Measurements from ENCODE around the gene STEAP1B.
"Not testable (repeated sequence)": the region's sequence is repeated elsewhere in the genome, so short reads cannot be mapped to it uniquely, and the experiment has no call there.

STEAP1B gene

GRCh38 chr7:22452142-22452959 lies 47.6 kb downstream of the STEAP1B start:
- DNase-seq: no peak

DNA sequence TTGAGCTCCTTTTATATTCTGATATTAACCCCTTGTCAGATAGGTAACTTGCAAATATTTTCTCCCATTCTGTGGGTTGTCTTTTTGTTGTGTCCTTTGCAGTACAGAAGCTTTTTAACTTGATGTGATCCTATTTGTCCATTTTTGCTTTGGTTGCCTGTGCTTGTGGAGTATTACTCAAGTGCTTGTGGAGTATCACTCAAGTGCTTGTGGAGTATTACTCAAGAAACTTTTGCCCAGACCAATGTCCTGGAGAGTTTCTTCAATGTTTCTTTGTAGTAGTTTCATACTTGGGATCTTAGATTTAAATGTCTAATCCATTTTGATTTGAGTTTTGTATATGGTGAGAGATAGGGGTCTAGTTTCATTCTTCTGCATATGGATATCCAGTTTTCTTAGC lies 50.0 kb downstream of the STEAP1B start:
- not testable (repeated sequence) for DNase-seq

DNA sequence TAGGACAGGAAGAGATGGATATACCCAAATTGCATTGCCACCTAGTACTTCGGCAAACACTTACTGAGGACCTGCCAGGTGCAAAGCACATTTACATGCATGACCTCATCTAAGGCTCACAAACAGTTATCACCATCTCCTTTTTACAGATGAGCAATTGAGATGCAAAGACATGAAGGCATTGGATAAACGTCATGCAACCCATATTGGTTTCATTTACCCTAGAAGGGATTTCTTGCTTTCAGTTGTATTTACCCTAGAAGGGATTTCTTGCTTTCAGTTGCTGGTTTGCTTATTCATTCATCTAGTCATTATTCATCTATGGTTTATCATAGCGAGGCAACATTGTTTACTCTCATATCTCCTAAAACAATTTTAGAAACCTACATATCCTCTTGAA lies 52.2 kb downstream of the STEAP1B start:
- DNase-seq: no peak

DNA sequence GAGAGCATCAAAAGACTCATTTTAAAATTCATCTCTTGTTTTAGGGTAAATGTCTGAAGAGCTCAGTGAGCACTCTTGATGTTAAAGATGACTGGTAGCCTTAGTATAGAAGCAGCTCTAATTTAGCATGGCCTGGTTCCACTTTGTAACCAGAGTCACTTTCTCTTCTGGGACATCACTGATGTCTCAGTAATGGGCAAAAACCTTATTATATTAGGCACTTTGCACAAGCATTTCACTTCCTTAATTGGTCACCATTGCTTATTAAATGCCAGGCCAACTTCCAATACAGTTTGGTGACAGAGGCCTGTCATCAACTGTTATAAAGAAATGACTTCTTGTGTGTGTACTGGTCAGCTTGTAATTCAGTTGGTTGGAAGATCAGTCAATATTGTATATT lies 53.0 kb downstream of the STEAP1B start:
- DNase-seq: no peak

DNA sequence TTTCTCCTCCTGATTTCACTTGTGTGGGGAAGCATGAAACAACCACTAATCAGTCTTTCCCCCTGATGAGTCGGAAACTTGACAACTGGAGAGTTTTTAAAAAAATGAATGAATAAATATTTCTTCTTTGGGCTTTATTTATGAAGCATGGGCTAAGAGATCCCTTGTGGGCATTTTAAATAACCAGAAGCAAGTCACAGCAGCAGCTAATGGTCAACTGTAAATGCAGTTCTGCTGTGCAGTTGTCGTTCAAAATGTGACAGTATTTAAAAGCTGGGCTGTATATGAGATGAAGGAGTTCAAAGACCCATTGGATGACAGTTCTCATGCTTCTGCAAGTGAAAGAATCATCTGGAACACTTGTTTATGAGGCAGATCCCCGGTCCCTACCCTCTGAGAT lies 54.1 kb downstream of the STEAP1B start:
- no peak for DNase-seq

GRCh38 chr7:22445140-22445743 lies 54.7 kb downstream of the STEAP1B start:
- DNase-seq: no peak

DNA sequence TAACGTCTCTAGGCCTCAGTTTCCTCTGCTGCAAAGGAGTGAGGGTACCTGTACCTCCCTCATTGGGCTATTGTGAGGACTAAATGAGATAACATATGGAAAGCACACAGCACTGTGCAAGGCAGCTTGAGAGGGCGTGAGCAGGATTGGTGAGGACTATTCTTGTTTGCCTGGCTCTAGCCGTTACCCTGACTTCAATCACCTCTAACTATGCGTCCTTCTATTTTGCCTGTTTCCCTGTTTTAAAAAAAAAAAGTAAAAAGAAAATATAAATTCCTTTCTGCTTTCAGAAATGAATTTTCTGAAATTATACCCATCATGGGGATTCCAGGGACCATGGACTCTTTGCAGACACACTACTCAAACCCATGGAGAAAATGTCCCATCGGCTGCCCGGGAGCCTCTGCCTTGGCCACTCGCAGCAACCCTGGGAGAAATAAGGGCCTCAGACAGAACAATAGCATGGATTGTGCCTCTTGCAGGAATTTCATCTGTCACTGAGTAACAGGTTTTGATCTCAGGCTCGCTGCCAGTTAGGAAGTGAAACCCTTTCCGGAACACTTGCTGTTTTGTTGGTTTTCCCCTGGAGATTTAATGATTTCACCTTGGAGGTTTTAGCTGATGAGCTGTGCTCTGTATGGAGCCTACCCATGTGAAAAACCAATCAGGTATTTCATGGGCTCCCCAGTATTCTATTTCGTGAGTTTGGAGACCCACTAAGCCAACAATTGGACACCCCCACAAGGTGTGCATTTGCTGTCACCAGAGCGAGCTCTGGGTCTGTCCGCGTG lies 55.6 kb downstream of the STEAP1B start:
- DNase-seq: no peak

DNA sequence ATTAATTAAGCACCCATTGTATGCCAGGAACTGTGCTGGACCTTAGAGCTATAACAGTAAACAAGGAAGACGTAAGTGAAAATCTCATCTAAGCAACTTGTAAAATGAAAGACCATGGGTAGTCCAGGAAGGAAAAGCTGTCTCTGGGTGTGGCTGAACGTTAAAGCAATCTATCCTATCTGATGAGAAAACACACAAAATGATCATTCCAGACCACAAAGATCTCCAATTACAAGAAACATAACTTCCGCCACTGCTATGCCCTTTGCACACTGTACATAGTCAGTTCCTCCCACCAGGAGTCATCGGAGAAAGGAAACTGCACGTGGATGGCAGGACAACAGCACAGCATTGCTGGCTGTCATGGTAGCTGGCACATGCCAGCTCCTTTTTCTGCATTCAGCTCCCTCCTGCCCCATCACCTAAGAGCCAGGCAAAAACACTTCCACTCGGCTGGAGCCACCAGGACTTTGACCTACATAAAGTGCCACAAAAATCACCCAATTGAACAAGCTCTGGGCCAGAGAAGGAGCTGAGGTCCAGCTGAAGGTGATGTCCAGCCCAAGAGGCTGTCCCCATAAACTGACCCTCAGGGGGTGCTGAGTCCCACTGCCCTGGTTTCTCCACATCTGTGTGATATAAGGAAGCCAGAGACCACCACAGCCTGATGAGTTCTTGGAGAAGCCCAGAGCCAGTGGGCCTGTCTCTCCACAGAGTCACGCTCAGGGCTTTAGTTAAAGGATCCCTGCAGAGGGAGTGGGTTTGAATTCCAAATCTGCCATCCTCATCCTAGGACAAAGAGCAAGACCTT lies 56.4 kb downstream of the STEAP1B start:
- DNase-seq: no peak

DNA sequence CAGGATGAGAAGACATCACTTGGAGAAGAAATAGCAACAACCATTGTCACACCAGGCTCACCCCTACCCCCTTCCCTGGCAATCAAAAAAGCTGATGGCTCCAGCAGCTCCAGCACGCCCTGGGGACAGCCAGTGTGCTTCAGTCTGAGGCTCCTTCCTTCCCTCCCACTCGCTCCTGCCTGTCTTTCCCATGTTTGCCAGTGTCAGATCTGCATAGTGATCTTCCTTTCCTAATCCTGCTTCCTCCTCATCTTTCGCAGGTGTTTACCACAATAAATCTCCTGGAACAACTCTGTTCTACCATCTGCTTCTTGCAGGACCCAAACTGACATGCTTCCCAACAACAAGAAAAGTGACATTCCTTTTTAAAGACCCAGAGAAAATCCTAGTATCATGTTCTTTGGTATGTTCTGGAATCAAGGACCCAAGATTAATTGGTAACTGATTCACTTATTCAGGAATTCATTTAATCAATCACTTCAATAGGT lies 57.1 kb downstream of the STEAP1B start:
- DNase-seq: no peak

GRCh38 chr7:22442187-22442881 lies 57.7 kb downstream of the STEAP1B start:
- DNase-seq: peak; percentile 15

- no peak for DNase-seq
These were observed 58.8 kb downstream of the STEAP1B start for GRCh38 chr7:22441157-22441556.

DNA sequence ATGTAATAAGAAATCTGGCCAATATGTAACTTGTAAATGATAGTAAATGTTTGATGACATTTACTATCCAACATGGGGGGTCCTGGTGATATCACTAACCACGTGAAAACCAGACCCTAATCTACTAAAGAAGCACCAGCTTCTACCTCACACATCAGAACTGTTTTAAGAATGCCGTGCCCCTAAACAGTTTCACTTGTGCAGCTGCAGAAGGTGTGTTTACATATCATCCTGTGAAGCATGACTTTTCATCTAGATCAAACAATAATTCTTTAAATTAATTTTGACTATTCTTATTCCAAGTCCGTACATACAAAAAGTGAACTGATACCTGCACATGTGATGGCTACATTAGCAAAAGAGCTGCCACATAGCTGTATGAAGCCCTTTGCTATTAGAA lies 61.0 kb downstream of the STEAP1B start:
- no peak for DNase-seq

DNA sequence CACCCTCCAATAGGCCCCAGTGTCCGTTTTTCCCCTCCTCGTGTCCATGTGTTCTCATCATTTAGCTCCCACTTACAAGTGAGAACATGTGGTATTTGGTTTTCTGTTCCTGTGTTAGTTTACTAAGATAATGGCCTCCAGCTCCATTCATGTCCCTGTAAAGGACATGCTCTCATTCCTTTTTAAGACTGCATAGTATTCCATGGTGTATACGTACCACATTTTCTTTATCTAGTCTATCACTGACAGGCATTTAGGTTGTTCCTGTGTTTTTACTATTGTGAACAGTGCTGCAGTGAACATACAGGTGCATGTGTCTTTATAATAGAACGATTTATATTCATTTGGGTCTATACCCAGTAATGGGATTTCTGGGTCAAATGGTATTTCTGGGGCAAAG lies 63.4 kb downstream of the STEAP1B start:
- DNase-seq: not testable (repeated sequence)

GRCh38 chr7:22435720-22436119 lies 64.3 kb downstream of the STEAP1B start:
- no peak for DNase-seq

DNA sequence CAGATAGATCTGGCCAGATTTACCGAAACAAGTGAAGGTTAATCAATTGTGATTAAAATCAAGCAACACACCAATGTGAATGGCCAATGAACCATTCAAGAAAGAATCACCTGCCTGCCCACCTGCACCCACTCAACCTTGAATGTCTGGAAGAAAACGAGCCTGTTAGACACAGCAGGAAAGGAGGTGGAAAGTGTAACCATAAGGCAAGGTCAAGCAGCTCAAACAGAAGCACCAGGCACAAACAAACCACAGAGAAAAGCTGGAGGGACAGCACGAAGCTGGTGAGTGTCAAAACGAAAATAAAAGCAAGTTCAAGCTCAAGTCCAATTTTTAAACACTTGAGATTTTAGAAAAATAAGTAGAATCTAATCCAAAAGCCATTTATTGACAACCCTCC lies 64.9 kb downstream of the STEAP1B start:
- DNase-seq: no peak

GRCh38 chr7:22433710-22434460 lies 66.1 kb downstream of the STEAP1B start:
- no peak for DNase-seq

- not testable (repeated sequence) for DNase-seq
These were observed 66.8 kb downstream of the STEAP1B start for GRCh38 chr7:22433165-22433700.

DNA sequence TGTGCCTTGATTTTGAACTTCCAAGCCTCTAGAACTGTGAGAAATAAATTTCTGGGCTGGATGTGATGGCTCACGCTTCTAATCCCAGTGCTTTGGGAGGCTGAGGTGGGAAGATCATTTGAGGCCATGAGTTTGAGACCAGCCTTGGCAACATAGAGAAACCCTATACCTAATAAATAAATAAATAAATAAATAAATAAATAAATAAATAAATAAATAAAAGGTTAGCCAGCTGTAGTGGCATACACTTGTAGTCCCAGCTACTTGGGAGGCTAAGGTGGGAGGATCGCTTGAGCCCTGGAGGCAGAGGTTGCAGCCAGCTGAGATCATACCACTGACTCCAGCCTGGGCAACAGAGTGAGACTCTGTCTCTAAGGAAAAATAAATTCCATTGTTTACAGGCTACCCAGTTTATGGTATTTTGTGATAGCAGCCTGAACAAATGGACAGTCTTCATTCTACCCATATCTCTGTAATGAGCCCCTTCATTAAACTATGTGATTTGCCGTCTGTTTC lies 67.7 kb downstream of the STEAP1B start:
- DNase-seq: no peak

DNA sequence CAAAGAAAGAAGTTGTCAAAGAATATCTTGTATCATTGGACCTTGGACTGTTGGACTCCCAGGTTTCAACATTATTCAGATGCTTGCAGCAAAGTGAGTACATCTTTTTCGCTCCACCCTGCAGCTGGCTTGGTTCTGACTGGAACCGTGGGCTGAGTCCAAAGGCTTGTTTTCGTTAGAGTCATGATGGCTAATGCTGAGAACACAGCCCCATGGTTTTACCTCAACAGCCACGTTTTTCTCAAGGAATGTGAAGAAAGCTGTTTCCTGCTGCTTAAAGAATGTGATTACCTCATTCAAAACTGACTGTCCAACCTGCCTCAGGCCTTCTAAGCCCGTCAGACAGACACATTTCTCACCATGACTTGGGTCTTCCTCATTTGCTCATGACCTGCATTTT lies 69.5 kb downstream of the STEAP1B start:
- no peak for DNase-seq

GRCh38 chr7:22429386-22429785 lies 70.6 kb downstream of the STEAP1B start:
- no peak for DNase-seq

- no peak for DNase-seq
These were observed 72.1 kb downstream of the STEAP1B start for GRCh38 chr7:22427855-22428254.

All from NCI-H1417 treated with DMSO at 0.1 percent for 48 hours (cell line).